Sciatic nerve (tissue), 2 donors: ENCODE data around the gene CBLL1. TPM values are rescaled to one million over a fixed set of nuclear protein-coding genes. Genes with fewer than 3 reads are reported as not detected.

Experiments used
- ATAC-seq: fragments of 200-7000 bp; cut with Tn5 transposase; one replicate; pipeline ENCODE4 v1.9.1; 2020; ENCODE audit warnings: mild to moderate bottlenecking, moderate library complexity
- DNase-seq: peaks from one replicate; pipeline ENCODE4 v3.0.0-alpha.2; 2020; ENCODE audit warnings: low spot score
- intact Hi-C: fragments of 100-400 bp; cut with DNase I; formaldehyde crosslinking; loops from one replicate; pipeline ENCODE4 v1.14.2; 2022
- total RNA-seq: library from RNA; stranded (reverse); fragmentation: NEBNext Ultra II Directional; extraction: Animal tissue kit (Norgen Biotek cat#: 25700); gene quantifications from one replicate; pipeline ENCODE4 v1.2.1, GENCODE V29; 2021
- donor health status: DM: no; HTN: no; CAD: no.
- donor health status: DM: no; HTN: no; CAD: no.

CBLL1 gene, protein sequence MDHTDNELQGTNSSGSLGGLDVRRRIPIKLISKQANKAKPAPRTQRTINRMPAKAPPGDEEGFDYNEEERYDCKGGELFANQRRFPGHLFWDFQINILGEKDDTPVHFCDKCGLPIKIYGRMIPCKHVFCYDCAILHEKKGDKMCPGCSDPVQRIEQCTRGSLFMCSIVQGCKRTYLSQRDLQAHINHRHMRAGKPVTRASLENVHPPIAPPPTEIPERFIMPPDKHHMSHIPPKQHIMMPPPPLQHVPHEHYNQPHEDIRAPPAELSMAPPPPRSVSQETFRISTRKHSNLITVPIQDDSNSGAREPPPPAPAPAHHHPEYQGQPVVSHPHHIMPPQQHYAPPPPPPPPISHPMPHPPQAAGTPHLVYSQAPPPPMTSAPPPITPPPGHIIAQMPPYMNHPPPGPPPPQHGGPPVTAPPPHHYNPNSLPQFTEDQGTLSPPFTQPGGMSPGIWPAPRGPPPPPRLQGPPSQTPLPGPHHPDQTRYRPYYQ
- 24.0 TPM for total RNA-seq

DNA sequence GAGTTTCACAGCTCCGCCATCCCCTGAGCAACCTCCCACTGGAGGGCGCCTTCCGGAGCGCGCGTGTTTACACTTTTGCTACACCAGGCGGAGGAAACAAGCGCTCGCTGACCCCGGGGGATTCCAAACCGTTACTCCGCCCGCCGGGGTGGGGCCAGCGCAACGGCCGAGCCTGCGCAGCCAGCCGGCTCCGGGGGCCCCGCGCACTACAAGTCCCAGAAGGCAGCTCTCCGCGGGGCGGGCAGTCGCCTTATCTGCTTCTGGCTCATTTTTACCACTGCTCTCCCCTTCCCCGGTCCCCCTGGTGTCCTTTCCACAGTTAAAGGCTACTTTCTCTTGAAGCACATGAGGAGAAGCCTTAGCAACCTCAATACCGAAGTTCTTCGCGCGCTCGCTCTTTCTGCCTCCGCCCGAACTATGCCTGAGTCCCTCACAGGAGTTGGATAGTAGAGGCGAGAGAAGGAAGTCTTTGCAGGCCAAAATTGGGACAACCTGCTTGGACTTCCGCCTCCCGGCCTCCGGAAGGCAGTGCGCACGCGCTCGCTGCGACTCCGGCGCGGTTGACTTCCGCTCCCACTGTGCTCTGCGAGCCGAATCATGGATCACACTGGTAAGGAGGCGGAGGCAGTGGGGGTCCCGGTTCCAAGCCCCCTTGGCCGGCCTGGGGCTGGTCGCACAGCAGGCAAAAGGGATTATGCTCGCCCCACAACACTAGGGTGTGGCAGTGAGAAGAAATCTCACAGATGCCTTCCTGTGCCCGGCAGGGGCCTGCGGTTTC is at the start of gene CBLL1:
Gene CBLL1 (plus strand): TSS at position 576 of the 778 bp plus-strand sequence. CDS start 22 bp downstream, at position 598.
- intact Hi-C loops = loop anchor here (5.0 kb wide), 1 partner anchor 139 kb away; no protein-coding TSS in a partner anchor
- DNase-seq = peak; percentile 97
- ATAC-seq = peak; percentile 99

DNA sequence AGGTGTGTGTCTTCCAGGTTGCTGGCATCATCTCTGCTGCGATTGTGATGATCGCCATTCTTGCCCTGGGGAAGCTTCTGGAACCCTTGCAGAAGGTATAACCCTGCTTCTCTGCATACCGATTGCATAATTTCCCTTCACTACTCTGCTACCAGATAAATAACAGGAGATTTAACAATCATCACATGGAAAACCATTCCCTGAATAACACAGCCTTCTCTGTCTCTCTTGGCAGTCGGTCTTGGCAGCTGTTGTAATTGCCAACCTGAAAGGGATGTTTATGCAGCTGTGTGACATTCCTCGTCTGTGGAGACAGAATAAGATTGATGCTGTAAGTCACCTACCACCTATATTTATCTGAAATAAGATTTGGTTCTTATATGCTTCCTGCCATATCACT is 49.6 kb upstream of the CBLL1 start:
- intact Hi-C loops = no loop called here
- ATAC-seq (peak; percentile 76), DNase-seq (no peak)

DNA sequence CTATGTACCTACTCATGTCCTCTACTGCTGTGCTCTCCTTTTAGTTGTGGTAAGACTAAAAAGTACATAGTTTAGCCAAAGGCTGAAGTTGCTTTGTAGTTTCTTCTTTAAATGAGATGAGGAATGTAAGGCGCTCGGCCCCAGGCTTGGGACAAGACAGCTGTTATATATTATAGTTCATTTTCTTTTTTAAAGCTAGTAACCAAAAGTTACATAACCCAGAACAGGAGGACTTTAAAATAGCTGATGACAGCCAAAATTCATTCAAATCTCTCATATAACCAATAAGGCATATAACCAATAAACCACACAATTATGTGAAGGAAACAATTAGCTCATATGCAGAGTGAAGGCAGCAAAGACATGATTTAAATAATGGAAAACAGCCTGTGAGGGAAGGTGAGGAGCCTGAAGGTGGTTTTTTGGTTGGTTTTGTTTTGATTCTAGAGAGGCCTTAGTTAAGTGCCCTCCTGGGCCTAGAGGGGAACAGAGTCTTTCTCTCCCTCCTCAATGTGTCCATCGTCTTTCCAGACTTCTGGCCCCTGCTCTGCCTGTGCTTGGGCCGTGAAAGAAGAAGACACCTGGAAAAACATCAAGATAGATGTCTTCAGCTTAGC is 47.5 kb upstream of the CBLL1 start:
- DNase-seq (no peak), ATAC-seq (no peak)
- intact Hi-C loops = no loop called here

DNA sequence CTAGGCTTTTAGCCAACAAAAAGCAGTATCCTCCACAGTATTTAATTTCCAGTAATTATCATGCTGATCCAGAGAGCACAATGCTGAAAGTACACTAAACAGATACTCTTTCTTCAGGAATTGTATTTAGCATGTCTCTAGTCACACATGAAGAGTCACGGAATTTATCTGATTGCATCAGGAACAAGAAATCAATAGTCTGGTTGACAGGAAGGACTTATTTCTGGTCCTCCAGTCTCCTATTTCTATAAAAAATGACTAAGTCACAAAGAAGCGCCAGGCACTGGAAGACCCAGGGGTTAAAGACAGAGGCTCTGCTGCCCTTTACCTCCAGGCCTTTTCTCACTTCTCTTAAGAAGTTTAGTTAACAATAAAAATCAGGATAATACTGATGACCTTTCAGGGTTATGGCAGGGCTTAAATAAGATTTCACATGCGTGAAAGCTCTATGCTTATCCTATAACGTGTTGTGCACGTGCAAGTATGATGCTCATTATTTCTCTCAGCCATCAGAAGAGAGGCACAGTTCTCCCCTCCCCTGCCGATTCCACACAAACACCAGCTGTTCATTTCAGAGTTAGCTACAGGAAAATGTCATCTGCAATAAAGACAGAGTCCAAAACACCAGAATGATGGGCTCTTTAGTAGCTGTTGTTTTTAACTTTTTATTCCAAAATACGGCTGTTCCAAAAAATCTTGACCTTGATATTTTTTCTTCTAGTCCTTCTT is 46.5 kb upstream of the CBLL1 start:
- ATAC-seq = peak; percentile 16
- DNase-seq = no peak
- intact Hi-C loops = no loop called here

DNA sequence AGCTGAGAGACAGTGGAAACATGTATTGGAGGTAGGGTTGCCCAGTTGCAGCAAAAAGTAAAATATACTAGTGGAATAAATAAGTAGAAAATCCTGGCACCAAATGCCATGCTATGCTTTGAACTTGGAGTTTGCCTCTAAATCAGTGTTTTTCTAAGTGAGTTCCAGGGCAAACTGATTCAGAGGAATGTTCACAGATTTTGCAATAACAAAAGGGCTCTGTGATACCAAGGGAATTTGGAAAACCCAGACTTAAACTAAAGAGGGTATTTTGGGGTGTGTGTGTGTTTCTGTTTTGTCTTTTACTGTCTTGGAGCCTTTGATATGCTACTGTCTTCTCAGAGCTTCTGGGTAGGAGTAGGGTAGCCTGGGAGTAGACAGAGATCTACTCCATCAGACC is 43.4 kb upstream of the CBLL1 start:
- ATAC-seq (no peak), DNase-seq (no peak)
- intact Hi-C loops = no loop called here

DNA sequence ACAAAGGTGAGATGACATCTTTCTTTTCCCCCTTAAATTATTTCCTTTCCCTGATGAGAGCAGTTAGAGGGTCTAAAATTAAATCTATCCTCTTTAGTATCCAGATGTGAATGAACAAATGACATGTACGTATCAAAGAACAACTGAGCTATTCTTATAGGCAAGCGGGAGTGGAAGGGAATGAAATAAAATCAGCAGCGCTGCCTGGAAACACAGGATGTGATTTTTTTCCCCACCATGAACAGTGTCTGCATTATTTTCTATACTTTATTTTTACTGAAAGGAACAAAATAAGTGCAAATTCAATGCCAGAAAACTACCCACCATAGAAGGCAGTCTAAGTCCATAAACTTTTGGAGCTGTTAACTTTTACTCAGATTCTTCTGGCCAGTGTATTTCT is 42.8 kb upstream of the CBLL1 start:
- ATAC-seq = peak; percentile 27
- intact Hi-C loops = no loop called here

DNA sequence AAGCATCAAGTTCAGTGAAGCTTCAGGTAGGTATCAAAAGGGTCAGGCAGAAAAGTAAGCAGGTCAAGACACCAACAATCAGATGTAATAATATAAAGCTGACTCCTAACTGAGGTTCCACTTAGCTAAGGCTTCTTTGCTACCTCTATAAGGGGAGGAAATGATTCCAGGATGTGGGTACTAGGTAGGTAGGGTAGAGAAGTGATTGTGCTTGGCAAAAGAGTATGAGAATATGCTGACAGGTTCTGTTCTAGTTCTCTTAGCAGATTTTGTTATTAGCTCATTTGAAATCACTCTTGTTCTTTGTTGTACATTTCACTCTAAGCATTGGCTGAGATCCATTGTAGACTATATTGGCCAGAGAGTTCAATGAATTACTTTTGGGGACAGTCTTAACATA is 40.7 kb upstream of the CBLL1 start:
- DNase-seq = no peak
- intact Hi-C loops = no loop called here
- no peak for ATAC-seq

More for the DNA sequence above, 42.8 kb upstream of the CBLL1 start:
- no peak for DNase-seq

DNA sequence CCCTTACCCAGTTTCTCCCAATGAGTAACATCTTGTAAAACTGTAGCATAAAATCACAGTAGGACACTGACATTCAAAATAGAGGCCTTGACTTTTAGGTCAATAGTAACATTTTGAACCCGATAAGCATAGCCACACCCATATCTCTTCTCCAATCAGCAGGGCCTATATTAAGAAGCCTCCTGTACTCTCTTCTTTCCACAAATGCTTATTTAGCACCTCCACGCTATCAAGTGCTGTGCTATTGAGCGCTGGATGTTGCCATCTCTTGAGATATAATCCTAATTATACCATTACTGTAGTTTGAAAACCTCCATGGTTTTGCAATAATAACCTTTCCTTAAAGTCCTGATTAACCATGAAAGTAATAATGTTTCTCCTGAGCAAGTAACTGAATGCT is 40.1 kb upstream of the CBLL1 start:
- ATAC-seq (no peak), DNase-seq (no peak)
- intact Hi-C loops = no loop called here

DNA sequence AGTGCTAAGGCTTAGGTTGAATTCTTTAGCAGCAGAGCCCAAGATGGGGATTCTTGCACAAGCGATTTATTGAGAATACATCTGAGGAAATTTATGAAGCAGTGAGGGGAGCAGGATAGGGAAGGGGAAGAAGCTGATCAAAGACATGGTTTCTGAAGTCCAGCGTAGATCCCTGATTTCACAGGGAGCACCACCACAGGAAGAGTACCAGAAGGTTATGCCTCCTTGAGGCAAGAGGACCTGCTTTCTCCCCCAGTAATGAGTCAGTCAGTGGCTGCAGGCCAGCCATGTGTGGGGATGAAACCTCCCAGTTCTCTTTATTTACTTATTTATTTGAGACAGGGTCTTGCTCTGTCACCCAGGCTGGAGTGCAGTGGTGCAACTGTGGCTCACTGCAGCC is 35.0 kb upstream of the CBLL1 start:
- intact Hi-C loops = no loop called here
- ATAC-seq = no peak

DNA sequence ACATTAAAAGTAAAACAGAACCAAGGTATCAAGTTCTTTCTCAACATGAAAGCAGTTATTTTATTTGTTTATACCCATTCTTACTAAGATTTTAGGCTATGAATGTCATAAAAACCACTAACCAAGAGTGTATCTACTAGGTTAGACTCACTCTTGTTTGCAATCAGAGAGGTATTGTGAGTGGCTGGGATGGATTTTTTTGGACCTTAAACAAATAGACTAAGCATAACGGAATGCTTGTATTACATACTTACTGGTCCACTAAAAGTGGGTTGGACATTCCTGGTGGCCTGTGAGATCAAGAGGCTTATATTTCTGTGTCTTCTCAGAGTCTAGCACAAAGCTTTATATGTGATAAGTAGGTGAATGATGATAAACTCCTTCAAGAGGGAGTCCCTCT is 32.6 kb upstream of the CBLL1 start:
- no peak for ATAC-seq
- no peak for DNase-seq
- intact Hi-C loops = no loop called here

More for the DNA sequence above, 35.0 kb upstream of the CBLL1 start:
- DNase-seq = no peak

DNA sequence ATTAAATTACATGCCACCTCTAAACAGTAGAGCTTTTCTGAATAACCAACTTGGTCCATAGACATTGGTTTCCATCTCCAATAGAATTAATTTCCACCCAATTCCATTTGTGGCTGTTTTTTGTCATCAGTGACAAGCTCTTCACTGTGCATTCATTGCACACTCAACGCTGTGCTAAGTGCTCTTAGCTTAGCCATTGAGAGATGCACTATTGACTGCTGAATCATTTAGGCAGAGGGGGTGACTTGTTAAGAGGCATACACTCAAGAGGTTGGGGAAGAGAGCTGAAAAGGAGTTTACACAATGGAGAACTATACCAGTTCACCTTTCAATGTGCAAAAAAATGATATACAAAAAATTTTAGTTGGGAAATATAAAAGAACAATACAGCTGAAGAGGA is 31.9 kb upstream of the CBLL1 start:
- no peak for ATAC-seq
- DNase-seq = no peak
- intact Hi-C loops = no loop called here

DNA sequence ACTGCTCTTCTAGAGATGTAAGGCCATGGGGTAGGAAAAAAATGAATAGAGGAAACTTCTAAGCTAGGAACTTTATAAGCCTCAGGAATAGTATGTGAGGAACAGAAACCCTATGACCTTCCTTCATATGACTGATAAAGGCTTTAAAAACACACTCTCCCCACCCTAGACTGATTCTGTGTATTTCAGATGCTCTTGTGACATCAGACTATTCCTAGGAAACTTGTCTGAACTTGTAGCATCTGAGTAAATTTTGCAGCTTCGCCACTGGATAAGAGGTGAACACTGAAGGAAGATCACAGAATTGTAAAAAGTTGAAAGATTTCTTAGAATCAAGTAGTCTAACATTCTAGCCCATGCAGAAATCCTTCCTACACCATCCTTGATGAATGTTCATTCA is 31.0 kb upstream of the CBLL1 start:
- DNase-seq (no peak), ATAC-seq (no peak)
- intact Hi-C loops = no loop called here

DNA sequence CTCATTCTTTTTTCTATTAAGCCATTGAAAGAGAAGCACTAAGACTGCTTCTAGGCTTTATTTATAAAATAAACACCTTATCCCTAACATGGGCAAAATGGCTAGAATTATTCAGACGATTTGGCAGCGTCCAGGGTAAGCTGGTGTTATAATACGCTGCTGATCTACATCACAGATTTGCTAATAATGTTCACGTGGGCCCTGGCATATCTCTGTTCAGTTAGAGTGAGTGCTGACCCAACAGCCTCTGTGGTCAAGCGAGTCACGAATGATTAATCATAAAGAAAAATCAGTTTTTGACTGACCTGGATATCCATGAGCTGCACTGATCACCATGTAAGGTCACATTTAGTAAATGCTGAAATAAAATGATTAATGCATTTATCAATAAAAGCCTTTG is 28.4 kb upstream of the CBLL1 start:
- DNase-seq (no peak), ATAC-seq (no peak)
- intact Hi-C loops = no loop called here

DNA sequence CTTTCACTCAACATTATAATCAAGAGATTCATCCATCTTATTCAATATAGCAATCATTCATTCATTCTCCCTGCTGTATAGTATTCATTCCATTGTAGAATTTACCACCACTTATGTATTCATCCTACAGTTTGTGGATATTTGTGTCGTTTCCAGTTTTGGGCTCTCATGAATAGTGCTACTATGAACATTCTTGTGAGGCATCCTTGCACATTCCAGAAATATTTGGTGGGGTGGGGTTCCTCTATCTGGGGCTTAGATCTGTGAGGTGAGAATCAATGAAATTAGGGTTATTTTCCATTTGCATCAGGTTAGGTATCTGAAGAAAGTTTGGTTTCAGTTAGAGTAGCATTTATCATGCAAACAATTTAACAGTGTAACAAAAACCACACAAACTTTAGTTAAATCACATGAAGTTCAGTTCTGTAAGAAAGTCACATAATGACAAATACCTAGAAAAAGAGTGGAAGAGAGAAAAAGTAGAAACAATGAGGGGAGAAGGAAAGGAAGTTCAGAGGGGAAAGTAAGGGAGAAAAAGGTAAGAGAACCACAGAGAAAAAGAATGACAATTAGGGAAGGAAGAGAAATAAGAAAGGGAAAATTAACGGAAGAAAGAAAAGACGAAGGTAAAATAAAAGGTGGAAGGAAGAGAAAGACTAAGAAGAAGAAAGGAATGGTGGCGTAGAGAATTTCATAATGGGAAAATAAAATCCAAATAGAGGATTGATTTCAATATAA is 25.3 kb upstream of the CBLL1 start:
- no peak for ATAC-seq
- intact Hi-C loops = no loop called here

DNA sequence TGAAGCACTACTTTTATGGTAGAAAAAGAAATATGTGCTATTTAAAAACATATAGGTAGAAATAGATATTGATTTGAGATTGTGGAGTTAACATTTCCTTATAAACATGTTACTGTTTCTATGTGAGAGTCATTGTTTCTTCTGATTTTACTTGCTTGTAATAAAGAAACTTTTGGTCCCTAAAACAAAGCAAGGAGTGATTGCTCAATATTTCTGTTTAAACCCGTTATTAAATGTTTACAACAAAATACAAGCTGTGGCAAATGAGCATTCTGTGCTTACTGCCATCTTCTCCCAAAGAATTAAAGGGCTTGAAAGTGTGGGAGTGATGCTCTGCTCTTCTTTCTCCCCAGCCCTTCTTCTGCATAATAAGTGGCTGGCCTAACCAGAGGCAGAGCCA is 22.7 kb upstream of the CBLL1 start:
- intact Hi-C loops = loop anchor here (10.0 kb wide), 2 partner anchors 154 to 256 kb away; no protein-coding TSS in a partner anchor
- ATAC-seq = no peak
- no peak for DNase-seq

More for the DNA sequence above, 25.3 kb upstream of the CBLL1 start:
- no peak for DNase-seq

DNA sequence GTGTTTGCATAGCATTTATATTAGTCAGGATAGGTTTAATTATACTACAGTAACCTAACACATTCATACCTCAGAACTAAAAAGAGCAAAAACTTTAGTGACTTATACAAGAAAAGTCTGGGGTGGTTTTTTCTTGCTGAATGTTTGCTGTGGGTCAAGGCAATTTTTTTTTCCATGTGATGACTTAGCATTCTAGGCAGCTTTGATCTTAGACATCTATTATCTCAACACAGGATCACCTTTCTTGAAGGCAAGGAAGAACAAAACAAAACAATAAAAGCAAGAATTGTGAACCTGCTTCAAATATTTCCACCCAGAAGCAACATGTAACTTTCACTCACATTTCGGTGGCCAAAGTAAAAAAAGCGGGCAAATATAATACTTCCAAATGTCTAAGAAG is 20.7 kb upstream of the CBLL1 start:
- DNase-seq = no peak
- intact Hi-C loops = loop anchor here (10.0 kb wide), 2 partner anchors 152 to 258 kb away; no protein-coding TSS in a partner anchor
- no peak for ATAC-seq

DNA sequence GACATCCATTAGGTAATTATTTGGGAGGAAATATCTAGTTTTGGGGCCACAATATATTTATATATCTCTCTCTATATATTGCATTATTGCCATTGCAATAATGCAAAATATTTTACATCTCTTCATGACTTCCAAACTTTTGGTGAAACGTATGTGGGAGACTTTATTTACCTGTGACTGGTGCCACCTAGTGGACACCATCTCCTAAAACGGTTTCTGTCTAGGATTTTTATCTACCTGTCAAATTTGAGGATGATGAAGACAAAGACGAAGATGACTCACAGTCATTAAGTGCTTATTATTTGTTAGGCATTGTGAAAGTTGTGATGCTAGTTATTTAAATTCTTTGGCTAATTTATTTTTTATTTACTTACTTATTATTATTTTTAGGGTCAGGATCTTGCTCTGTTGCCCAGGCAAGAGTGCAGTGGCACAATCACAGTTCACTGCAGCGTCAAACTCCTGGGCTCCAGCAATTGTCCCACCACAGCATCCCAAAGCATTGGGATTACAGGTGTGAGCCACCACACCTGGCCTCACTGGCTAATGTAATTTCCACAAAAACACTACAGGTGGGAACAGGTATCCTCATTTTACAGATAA is 18.7 kb upstream of the CBLL1 start:
- DNase-seq = peak; percentile 62
- ATAC-seq = no peak

More for the DNA sequence above, 18.7 kb upstream of the CBLL1 start:
- intact Hi-C loops = loop anchor here (10.0 kb wide), 2 partner anchors 150 to 260 kb away; no protein-coding TSS in a partner anchor
